Measurements from ENCODE around the gene ERCC6.

Gene ERCC6

DNA sequence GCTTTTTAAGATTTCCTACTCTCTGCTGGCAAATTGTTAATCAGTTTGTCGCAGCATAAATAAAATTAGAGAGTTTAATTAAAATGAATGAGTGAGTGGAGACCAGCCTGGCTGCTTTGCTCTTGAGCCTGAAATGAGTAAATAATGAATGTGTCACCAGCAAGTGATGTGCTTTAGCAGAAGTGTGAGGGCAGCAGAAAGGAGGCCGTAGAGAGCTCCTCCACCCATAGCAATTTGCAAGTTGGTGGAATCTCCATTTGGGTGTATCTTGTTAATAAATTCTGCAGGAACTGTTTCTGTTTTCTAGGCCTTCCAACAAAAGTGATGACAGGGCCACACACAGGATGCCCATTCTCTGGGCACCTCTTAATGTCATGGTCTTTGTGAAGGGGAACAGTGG, 18.8 kb upstream of the ERCC6 start:
- DNase-seq (ENCODE audit: low read depth, low spot score): no peak
- Histone ChIP-seq H3K27ac (no peak overlapping the region), H3K9me3 (ENCODE audit: low read depth, low read length) (no peaks in the 10 kb centered on the region), H3K9ac (ENCODE audit: insufficient read length) (no peak overlapping the region), H3K4me3 (no peak overlapping the region), H3K36me3 (ENCODE audit: insufficient read depth, low read length) (no peaks in the 10 kb centered on the region)
- TF ChIP-seq FOXP2 (optimal IDR thresholded peaks at IDR 0.05; ENCODE audit: control extremely low read depth, extremely low read length, insufficient read depth): no peak
- no peak for TF ChIP-seq EZH2 (IDR thresholded peaks at IDR 0.05)
- no peak for TF ChIP-seq POLR2AphosphoS5 (IDR thresholded peaks at IDR 0.05; ENCODE audit: borderline replicate concordance, low read depth, low read length)

DNA sequence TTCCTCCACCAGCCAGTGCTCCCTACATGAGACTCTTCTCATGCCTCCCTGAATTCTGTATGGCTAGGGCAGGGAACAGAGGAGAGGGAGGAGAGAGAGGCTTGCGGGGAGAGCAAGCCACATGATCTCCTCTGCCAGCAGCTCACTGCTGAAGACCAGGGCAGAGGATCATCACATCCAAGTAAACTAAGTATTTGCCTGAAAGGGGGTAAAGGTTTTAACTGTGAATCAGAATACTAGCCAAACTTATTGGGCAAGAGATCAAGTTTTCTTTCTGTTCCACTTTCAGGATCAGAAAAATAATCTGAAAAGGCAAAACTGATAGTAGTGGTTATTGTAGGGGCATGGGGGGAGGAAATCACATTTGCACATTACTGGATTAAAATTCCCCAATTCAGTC, 17.8 kb upstream of the ERCC6 start:
- H3K36me3 ChIP-seq (ENCODE audit: insufficient read depth, low read length): no peaks in the 10 kb centered on the region
- H3K4me3 ChIP-seq: no peak overlapping the region
- DNase-seq (ENCODE audit: low read depth, low spot score): no peak
- no peak overlapping the region for H3K9ac ChIP-seq (ENCODE audit: insufficient read length)
- no peak overlapping the region for H3K27ac ChIP-seq
- no peaks in the 10 kb centered on the region for H3K9me3 ChIP-seq (ENCODE audit: low read depth, low read length)
- no peak for TF ChIP-seq EZH2 (IDR thresholded peaks at IDR 0.05)
- TF ChIP-seq FOXP2 (optimal IDR thresholded peaks at IDR 0.05; ENCODE audit: control extremely low read depth, extremely low read length, insufficient read depth): no peak
- no peak for TF ChIP-seq POLR2AphosphoS5 (IDR thresholded peaks at IDR 0.05; ENCODE audit: borderline replicate concordance, low read depth, low read length)

DNA sequence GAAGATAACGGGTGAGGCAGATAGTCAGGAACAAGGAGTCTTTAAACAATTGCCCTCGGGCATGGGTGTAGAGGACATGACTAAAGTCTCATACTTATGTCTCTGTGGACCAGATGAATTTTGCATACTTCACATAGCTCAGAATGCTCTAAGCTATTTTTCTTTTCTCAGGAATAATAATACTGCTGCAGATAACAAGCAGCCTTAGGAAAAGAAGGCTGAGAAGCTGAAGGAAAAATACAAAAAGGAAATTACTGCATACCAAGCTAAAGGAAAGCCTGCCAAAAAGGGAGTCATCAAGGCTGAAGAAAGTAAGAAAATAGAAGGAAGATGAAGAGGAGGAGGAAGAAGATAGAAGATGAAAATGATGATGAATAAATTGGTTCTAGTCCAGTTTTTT, 13.4 kb upstream of the ERCC6 start:
- Histone ChIP-seq H3K27ac (peak overlapping the region; percentile 93), H3K9ac (ENCODE audit: insufficient read length) (no peak overlapping the region), H3K4me3 (no peak overlapping the region), H3K36me3 (ENCODE audit: insufficient read depth, low read length) (no peaks in the 10 kb centered on the region), H3K9me3 (ENCODE audit: low read depth, low read length) (no peaks in the 10 kb centered on the region)
- TF ChIP-seq FOXP2 (optimal IDR thresholded peaks at IDR 0.05; ENCODE audit: control extremely low read depth, extremely low read length, insufficient read depth) (no peak), POLR2AphosphoS5 (IDR thresholded peaks at IDR 0.05; ENCODE audit: borderline replicate concordance, low read depth, low read length) (no peak), EZH2 (IDR thresholded peaks at IDR 0.05) (no peak)
- DNase-seq (ENCODE audit: low read depth, low spot score): peak; percentile 73

DNA sequence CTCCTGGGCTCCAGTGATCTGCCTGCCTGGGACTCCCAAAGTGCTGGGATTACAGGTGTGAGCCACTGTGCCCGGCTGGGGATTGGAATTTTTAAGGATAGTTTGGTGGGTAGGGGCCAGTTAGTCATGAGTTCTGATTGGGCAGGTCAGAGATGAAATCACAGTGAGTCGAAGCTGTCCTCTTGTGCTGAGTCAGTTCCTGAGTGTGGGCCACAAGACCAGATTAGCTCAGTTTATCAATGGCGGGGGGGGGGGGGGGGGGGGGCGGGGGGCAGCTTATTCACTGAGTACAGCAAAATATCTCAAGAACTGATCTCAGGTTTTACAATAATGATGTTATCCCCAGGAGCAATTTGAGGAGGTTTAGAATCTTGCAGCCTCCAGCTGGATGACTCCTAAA, 11.6 kb upstream of the ERCC6 start:
- no peak overlapping the region for H3K4me3 ChIP-seq
- H3K27ac ChIP-seq: no peak overlapping the region
- no peaks in the 10 kb centered on the region for H3K36me3 ChIP-seq (ENCODE audit: insufficient read depth, low read length)
- H3K9ac ChIP-seq (ENCODE audit: insufficient read length): no peak overlapping the region
- H3K9me3 ChIP-seq (ENCODE audit: low read depth, low read length): no peaks in the 10 kb centered on the region
- TF ChIP-seq POLR2AphosphoS5 (IDR thresholded peaks at IDR 0.05; ENCODE audit: borderline replicate concordance, low read depth, low read length) (no peak), FOXP2 (optimal IDR thresholded peaks at IDR 0.05; ENCODE audit: control extremely low read depth, extremely low read length, insufficient read depth) (no peak), EZH2 (IDR thresholded peaks at IDR 0.05) (no peak)
- DNase-seq (ENCODE audit: low read depth, low spot score): no peak

DNA sequence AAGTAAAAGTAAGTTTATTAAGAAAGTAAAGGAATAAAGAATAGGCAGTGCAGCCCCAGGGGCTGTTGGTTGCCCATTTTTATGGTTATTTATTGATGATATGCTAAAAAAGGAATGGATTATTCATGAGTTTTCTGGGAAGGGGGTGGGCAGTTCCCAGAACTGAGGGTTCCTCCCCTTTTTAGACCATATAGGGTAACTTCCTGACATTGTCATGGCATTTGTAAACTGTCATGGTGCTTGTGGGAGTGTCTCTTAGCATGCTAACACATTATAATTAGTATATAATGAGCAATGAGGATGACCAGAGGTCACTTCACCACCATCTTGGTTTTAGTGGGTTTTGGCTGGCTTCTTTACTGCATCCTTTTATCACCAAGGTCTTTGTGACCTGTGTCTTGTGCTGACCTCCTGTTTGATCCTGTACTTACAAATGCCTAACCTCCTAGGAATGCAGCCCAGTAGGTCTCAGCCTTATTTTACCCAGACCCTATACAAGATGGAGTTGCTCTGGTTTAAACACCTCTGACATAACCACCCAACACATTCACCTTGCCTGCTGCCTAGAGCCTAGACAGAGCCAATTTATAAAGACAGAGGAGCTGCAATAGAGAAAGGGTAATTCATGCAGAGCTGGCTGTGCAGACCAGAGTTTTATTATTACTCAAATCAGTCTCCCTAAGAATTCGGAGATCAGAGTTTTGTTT, 10.9 kb upstream of the ERCC6 start:
- TF ChIP-seq FOXP2 (optimal IDR thresholded peaks at IDR 0.05; ENCODE audit: control extremely low read depth, extremely low read length, insufficient read depth) (no peak), POLR2AphosphoS5 (IDR thresholded peaks at IDR 0.05; ENCODE audit: borderline replicate concordance, low read depth, low read length) (no peak), EZH2 (IDR thresholded peaks at IDR 0.05) (no peak)
- Histone ChIP-seq H3K36me3 (ENCODE audit: insufficient read depth, low read length) (no peaks in the 10 kb centered on the region), H3K27ac (no peak overlapping the region), H3K9me3 (ENCODE audit: low read depth, low read length) (no peaks in the 10 kb centered on the region), H3K9ac (ENCODE audit: insufficient read length) (no peak overlapping the region), H3K4me3 (no peak overlapping the region)
- DNase-seq (ENCODE audit: low read depth, low spot score): no peak

DNA sequence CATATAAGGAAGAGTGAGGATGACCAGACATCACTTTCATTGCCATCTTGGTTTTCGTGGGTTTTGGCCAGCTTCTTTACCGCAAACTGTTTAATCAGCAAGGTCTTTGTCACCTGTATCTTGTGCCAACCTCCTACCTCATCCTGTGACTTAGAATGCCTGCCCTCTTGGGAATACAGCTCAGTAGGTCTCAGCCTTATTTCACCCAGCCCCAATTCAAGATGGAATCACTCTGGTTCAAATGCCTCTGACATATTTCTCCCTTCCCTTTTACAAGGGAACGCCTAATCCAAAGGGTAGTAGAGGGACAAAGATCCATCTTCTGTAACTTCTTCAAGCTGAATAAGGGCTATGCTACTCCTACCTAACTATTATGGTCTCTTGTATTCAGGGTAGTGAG, 4.7 kb upstream of the ERCC6 start:
- Histone ChIP-seq H3K36me3 (ENCODE audit: insufficient read depth, low read length) (no peaks in the 10 kb centered on the region), H3K4me3 (no peak overlapping the region), H3K27ac (no peak overlapping the region), H3K9ac (ENCODE audit: insufficient read length) (no peak overlapping the region), H3K9me3 (ENCODE audit: low read depth, low read length) (no peaks in the 10 kb centered on the region)
- no peak for TF ChIP-seq FOXP2 (optimal IDR thresholded peaks at IDR 0.05; ENCODE audit: control extremely low read depth, extremely low read length, insufficient read depth)
- TF ChIP-seq EZH2 (IDR thresholded peaks at IDR 0.05): no peak
- no peak for TF ChIP-seq POLR2AphosphoS5 (IDR thresholded peaks at IDR 0.05; ENCODE audit: borderline replicate concordance, low read depth, low read length)
- DNase-seq (ENCODE audit: low read depth, low spot score): no peak

DNA sequence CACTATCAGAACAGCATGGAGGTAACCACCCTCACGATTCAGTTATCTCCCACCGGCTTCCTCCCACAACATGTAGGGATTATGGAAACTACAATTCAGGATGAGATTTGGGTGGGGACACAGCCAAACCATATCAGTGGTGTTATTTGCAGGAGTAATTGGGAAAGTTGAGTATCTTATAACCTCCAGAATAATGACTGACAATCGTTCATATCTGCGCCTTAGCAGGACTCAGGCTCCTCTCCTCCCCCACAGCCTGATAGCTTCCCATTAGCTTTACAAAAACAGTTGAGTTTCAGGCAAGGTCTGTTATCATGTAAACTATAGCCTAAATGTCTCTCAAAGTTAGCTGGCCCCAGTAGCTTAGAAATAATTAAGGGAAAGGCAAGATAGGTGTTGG, 3.4 kb upstream of the ERCC6 start:
- H3K36me3 ChIP-seq (ENCODE audit: insufficient read depth, low read length): no peaks in the 10 kb centered on the region
- DNase-seq (ENCODE audit: low read depth, low spot score): no peak
- no peak overlapping the region for H3K9ac ChIP-seq (ENCODE audit: insufficient read length)
- H3K27ac ChIP-seq: no peak overlapping the region
- TF ChIP-seq POLR2AphosphoS5 (IDR thresholded peaks at IDR 0.05; ENCODE audit: borderline replicate concordance, low read depth, low read length): no peak
- no peak for TF ChIP-seq EZH2 (IDR thresholded peaks at IDR 0.05)
- no peak for TF ChIP-seq FOXP2 (optimal IDR thresholded peaks at IDR 0.05; ENCODE audit: control extremely low read depth, extremely low read length, insufficient read depth)
- no peak overlapping the region for H3K4me3 ChIP-seq
- no peaks in the 10 kb centered on the region for H3K9me3 ChIP-seq (ENCODE audit: low read depth, low read length)

DNA sequence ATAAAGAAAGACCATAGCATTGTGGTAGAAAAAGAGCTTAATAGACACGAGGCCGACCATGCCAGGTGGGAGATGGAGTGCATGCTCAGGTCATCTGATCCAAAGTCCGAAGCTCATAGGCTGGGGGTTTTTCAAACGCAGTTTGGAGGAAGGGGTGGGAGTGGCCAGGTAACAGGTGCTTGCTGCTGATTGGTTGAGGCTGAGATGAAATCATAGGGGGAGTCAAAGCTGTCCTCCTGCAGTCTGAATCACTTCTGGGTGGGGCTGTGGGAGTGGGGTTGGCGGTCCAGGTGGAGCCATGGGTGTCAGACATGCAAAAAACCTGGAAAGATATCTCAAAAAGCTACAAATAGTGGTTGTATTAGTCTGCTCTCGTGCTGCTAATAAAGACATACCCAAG, 2.8 kb upstream of the ERCC6 start:
- no peak for DNase-seq (ENCODE audit: low read depth, low spot score)
- Histone ChIP-seq H3K9me3 (ENCODE audit: low read depth, low read length) (no peaks in the 10 kb centered on the region), H3K36me3 (ENCODE audit: insufficient read depth, low read length) (no peaks in the 10 kb centered on the region), H3K9ac (ENCODE audit: insufficient read length) (no peak overlapping the region), H3K4me3 (no peak overlapping the region), H3K27ac (no peak overlapping the region)
- TF ChIP-seq POLR2AphosphoS5 (IDR thresholded peaks at IDR 0.05; ENCODE audit: borderline replicate concordance, low read depth, low read length): no peak
- no peak for TF ChIP-seq FOXP2 (optimal IDR thresholded peaks at IDR 0.05; ENCODE audit: control extremely low read depth, extremely low read length, insufficient read depth)
- TF ChIP-seq EZH2 (IDR thresholded peaks at IDR 0.05): no peak

All from SK-N-MC (cell line).